NCI-H460 (cell line): ENCODE results near the gene PIK3R6. TPM values are rescaled to one million over a fixed set of nuclear protein-coding genes. Genes with fewer than 3 reads are reported as not detected.

ENCODE experiments used
- DNase-seq: peaks from one replicate; pipeline ENCODE4 v3.0.0-alpha.2; 2016; ENCODE audit warnings: low read depth; ENCODE audit errors: extremely low read depth
- total RNA-seq: library from RNA; depleted of rRNA; stranded (reverse); fragments of >200 nt; shearing (Covaris generic); gene quantifications from 2 replicates; pipeline ENCODE4 v1.2.3, GENCODE V29; 2014

The PIK3R6 gene
- total RNA-seq, 1 experiment from 2014 or later: not detected

DNA sequence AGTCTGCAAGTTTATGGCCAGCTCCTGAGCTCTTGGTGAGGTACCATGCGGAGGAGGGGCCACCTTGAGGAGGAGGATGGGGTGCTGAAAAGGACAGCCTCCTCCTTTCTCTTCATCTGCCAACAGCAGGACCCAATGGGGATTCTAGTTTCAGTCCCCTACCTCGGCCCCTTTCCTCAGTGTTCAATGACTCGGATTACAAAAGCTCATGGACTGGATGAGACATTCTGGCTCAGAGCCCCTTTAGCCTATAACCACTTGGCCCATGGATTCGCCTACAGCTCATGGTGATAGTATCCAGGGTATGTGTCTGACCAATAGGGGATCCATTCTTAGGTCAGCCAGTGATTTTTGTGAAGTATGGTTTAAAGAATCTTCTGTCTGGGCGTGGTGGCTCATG lies 8.5 kb upstream of the PIK3R6 start:
- DNase-seq: no peak

DNA sequence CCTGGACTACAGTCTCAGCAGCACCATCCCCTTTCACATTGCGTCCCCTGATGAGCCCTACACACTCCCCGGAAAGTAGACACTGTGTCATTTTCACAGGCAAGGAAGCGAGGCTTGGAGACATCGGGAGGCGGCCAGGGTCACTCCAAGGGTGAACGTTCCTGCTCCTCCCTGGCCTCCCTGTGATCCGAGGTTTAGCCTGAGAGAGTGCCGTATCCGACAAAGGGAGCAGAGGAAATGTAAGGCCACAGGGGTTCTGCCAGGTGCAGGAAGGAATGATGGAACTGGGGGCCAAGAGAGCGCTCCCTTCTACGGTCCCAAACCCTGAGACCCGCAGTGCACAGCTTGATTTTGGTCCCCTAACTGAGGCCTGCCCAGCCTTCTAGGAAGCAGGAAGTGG lies 8.0 kb upstream of the PIK3R6 start:
- DNase-seq: no peak

DNA sequence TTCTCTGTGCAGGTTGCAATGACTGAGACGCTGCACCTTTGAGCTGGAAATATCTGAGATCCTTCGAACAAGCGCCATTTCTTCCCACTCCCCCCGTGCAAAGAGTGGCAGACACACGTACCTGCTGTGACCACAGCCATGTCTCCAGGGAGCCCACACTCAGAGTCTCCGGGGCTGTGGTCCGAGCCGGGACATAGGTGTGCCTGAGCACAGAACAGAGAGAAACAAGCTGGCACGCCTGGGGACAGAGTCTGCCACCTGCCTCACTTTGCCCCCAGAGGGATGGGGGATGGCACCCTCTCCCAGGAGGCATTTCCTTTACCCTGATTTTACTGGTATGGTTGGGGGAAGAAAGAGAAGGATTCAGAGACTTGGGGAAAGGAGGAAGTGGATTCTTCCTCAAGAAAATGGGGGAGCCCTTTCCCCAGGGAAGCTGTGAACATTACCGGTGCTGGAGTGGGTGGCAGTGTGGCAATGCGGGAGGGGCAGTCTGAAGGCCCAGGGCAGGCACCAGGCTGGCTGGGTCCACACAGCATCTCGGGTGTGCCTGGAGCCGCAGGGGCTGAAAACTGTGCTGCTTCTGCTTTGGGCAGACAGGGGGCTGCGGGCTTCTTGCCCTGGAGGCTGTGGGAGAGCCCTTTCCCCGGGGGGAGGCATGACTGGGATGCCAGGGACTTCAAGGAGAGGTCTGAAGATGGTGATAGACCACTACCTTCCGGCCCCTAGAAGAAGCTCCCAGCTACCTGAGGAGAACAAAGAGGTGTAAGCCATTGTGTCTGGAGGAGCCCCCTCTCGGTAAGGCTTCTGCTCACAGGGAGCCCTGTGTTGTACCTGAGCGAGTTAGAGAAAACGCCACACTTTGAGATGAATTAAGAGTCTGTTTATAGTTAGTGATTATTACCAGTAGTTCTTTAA lies 6.6 kb upstream of the PIK3R6 start:
- no peak for DNase-seq

DNA sequence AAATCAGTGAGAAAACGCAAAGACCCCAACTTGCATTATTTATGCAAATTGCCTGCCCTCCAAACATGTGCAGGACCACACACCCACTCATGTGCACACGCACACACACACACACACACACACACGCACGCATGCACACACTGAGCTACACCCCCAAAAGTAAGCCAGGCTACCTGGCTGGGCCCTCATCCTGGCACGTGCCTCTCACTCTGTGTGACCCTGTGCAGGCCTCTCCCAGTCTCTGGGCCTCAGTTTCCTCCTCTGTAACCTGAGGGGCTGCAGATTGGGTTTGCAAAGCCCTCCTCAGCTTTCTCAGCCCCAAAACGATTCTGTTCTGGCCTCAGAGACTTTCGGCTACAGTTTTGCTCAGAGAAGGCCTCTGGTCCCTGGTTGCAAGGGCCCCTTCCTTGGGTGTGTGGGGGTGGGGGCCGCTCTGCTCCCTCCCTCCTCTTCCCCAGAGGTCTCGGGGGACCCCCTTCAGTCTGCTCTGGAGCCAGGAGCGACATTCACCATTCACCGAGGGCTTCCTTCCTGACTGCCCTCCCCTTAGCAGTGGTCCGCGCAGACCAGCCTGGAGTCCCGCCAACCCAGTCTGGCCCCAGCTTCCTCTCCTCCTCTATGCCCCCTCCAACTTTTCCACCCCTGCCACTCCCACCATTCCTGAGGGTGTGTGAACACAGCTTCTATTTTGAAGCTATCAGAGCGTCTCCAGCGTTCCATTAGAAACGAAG lies 5.4 kb upstream of the PIK3R6 start:
- no peak for DNase-seq

DNA sequence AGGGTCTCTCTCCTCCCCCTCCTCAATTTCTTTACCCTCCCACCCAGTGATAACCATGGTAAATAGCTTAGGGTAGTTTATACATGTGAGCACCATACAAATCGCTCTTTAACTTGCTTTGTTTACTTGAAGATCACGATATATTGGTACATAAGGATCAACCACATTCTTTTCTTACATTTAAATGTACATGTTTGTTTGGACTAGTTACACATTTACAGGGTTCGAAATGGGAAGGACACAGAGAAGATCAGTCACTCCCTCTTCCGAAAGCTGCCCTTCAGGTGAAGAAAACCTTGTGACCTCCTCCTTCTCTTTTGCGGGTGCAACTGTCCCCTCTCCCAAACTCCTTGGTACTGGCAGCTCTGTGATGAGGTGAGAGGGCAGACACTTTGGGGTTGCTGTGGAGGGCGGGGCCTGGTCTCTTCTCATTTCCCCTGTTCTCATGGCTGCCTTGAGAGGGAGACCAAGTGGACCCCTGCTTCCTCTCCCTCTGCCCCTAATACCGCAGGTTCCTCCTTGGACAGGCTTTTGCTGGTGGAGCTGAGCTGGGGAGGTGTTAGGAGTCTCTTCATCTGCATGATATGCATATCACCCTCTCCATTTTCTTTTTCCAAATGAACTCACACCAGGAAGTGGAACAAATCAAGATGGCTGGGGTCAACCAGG lies 4.7 kb upstream of the PIK3R6 start:
- DNase-seq: no peak

DNA sequence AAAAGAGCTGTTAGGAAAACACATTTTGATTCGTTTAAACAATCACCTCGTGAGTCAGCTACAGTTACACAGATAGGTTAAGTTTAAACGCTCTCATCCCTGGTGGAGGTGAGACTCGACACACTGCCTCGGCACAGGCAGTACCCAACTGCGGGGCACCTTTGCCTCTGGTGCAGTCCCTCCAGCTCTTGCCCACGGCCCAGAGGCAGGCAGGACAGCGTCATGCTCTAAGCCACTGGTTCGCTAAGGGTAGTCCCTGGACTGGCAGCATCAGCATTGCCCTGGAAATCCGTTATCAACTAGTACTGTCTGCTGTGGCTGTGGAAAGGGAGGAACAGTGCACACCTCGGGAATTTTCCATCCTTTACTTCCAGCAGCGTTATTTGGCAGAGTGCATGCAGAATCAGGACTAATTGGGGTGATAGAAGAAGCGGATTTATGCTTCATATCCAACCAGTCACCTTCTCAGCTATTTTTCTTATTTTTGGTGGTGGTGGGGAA lies 3.7 kb upstream of the PIK3R6 start:
- no peak for DNase-seq

DNA sequence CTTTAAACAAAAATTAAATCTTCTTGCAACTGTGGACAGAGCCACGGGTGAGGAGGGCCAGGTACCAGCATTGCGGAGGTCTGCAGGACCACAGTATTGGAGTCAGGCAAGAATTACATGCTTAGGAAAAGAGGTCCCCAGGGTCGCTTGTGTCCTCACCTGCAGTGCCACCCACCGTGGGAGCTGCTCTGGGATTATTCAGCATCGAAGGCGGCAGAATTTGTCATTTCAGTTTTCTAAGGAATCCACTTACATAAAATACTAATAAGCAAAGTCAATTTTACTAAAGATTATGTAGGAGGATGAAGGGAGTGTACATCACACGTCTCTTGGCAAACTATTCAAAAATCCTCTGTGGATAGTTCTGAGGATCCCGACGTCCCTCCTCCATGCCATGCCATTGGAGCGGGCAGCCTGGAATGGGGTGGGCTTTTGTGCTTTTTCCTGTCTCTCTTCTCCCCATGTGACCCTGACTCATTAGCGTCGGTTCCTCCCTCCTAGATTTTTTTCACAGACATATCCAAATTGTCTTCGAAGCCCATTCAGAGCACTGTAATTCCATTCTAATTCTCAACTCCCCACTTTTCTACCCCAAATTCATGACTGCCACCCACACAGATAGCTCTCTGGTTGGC lies 3.0 kb upstream of the PIK3R6 start:
- no peak for DNase-seq

DNA sequence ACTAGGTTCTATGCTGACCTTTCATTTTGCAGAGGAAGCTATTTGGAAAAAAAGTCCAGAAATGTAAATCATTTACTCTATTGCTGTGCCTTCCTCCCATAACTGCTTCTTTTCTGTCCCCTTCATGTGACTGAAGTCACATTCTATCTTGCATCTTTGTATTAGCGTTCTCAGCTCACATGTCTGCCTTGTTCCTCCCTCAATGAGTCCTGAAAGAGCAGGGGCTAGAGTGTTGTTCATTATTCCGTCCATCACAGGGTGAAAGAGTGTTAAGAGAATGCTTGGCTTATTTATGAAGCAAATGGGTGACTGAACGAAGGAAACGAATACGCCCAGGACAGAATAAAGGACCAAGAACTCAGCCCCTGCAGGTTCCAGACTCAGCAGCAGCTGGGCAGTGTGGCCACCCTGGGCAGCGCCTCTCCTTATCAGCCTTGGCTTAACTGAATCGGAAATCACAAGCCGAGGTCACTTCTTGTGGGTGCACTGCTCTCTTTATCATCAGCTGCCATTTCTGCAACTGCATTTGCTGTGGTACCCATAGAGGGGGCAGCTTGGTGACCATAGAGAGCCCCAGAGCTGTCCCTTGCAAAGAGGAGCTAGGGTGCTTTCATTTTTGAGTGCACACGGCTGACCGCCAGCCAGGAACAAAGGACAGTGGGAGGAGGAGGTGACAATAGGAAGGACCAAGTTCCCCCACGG lies 1.8 kb upstream of the PIK3R6 start:
- DNase-seq: no peak

DNA sequence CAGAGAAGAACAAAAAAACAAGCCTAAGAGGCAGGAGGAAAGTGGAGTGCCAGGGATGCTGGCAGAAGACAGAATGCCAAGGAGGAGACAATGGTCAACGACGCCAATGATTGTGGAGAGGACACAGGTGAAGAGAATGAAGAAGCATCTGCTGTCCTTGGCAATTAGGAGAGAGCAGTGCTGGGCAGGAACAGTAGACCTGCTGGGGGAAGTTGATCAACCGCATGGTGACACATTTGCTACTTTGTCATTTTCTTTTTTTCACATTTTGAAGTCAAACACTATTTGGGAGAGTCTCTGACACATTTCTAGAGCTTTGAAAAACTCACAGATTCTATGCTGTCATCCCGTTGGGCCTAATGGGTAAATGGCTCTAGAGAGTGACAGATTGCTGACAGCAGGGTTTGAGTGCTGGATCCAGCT lies 1.1 kb upstream of the PIK3R6 start:
- no peak for DNase-seq

DNA sequence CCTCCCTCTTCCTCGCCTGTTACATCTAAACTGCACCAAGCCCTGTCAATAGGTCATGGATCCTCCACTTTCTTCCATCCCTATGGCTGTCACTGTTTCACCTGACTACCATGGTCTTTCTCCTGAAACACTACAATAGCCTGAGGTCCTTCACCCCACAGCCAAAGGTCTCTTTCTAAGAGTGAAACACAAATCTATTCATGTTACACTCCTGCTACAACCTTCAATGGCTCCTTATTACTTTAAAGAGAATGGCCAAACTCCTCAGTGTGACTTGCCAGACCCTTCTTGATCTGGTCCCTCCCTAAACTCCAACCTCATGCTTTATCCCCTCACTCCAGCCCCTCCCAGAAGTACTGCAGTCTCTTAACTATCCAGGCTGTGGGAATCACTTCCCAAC lies 618 bp upstream of the PIK3R6 start:
- DNase-seq: no peak

DNA sequence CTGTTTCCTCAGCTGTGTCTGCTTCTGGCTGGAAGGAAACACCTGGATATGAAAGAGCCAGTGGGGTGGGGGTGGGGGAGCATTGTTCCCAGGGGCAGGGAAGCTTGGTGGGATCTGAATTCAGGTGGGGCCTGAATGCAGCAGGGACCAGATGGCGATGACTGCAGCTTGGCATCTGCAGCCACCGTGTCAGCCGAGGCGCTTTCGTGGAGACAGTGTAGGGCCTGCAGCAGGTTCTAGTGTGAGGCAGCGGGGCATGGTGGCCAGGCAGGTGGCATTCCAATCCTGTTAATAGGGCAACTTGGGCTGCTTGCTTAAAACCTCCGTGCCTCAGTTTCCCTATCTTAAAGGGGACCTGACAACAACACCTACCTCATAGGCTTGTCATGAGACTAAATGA lies 1.7 kb downstream of the PIK3R6 start:
- DNase-seq: no peak

DNA sequence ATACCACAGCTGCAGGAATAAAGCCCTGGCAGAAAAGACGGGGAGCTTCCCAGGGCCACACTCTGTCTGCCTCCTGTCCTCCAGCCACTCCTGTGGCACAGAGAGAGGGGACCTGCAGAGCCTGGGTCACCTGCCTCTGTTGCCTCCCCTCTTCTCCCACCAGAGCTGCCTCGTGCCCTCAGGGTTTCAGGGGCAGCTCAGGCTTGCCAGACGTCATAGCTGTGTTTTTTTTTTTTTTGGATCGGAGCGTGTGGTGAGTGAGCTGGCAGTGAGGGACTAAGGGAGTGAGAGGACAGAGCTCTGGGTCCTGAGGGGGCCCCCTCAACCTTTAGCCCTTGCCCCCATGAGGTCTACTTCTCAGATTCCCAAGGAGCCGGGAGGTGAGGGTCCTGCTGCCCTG lies 2.1 kb downstream of the PIK3R6 start:
- no peak for DNase-seq

DNA sequence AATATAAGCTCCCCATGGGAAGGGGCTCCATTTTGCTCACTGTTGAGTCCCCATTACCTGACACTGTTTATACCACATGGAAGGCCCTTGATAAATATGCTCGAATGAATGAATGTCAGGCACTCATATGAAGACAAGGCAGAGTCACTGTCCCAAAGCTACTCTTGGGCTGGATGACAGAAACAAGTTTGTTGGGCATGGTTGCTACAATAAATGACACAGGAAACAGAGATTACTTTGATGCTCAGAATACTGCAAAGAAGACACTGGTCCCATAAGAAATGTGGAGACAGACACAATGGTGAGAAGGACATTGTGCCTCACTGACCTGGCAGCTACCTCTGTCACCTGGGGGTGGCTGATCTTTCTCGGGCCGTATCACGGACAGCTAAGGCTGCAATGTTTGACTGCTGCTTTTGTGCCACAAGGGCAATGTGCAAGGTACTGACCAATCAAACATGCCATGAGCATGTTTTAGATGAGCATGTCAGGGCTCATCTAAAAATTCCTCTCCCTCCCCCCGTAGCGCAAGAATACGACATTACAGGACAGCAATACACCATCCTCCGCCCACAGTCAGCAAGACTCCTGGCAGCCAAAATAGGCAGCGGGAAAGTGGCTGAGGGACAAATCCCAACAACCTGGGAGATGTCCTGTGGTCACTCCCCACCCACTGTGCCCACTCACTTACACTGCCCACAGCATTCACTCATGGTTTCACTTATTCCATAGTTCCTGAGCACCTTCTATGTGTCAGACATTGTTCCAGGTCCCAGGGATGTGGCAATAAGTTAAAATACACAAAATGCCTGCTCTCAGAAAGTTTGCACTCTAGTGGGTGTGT lies 5.0 kb downstream of the PIK3R6 start:
- DNase-seq: no peak

DNA sequence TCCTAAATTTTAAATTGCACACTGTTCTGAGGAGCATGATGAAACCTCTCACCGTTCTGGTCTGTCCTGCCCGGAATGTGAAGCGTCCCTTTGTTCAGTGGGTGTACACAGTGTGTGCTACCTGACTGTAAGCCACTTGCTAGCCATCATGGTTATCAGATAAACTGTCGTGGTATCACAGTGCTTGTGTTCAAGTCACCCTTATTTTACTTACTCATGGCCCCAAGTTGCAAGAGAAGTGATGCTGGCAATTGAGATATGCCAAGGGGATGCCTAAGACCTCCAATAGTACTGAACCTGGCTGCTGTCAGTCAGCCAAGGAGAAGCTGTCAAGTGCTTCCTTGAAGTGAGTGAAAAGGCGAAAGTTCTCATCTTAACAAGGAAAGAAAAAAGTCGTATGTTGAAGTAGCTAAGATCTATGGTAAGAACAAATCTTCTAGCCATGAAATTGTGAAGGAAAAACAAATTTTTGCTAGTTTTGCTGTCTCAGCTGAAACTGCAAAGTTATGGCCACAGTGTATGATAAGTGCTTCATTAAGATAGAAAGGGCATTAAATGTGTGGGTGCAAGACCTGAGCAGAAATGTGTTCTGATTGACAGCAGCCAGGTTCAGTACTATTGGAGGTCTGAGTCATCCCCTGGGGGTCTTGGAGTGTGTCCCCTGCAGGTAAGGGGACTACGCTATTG lies 5.8 kb downstream of the PIK3R6 start:
- DNase-seq: no peak

DNA sequence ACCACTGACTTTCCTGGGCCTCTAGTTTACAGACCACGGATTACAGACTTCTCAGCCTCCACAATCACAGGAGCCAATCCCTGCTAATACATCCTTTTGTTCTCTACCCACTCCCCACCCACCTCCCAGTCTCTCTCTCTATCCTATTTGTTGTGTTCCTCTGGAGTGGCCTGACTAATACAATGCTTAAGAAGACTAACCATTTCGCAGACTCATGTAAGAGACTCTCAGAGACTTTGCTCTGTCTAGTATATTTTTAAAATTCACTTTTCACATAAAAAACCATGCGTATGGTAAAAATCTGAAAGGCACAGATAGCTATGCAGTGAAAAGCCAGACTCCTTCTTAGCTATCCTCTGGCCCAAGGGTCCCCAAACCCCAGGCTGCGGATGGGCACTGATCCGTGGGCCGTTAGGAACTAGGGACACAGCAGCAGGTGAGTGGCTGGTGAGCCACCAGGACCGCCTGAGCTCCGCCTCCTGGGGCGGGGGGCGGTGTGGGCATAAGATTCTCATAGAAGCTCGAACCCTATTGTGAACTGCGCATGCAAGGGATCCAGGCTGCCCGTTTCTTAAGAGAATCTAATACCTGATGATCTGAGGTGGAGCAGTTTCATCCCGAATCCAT lies 7.6 kb downstream of the PIK3R6 start:
- DNase-seq: no peak

DNA sequence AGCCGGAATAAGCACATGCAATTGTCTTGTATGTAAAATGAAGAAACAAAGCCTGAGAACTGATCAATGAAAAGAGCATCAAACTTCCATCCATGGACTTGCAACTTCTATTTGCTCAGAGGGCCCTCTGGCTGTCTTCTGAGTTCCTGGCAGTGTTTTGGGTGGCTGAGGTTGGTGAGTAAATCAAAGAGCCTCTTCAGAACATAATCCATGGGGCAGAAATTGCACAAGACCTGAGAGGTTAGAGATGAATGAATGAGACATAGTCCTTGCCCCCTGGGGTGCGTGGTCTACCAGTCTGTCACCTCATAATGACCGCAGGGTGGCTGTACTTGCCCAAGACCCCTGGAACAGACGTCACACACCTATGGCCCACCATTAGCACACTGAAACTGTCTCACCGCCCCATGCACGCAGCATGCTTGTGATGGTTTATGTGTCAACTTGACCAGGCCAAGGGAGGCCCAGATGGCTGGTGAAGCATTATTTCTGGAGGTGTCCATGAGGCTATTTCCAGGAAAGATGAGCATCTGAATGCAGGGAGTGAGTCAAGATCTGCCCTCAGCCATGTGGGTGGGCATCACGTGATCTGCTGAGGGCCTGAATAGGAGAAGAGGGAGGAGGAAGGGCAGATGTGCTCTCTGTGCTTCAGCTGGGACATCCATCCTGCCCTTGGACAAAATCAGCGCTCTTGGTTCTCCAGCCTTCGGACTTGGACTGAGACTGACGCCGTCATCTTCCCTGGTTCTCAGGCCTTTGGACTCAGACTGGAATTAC lies 8.3 kb downstream of the PIK3R6 start:
- DNase-seq: no peak

DNA sequence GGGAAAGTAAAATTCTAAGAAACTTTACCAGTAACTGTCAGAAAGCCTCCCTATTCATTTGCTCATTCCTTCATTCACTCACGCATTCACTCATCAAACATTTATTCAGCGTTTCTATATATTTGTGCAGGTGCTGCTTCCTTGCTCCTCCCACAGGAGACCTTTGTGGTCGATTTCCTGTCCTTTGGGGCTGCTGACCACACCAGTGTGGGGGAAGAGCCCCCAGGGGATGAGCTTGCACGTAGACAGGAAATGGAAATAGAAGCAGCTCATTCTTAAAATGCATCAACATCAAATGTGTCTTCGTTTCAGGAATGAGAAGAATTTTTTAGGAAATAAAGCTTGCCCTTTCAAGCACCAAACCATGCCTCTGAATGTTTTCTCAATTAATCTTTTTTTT lies 9.6 kb downstream of the PIK3R6 start:
- no peak for DNase-seq
